HG03575 (cell line): ENCODE results near the gene OR4F17.
"Not testable (repeated sequence)": the region's sequence is repeated elsewhere in the genome, so short reads cannot be mapped to it uniquely, and the experiment has no call there.

ENCODE experiments used
- ATAC-seq: cut with Tn5 transposase; IDR thresholded peaks from one replicate; pipeline ENCODE4 v1.9.1; 2021; ENCODE audit not compliant: unreplicated experiment, insufficient number of reproducible peaks, low FRiP score; ENCODE audit errors: extremely low read depth

OR4F17 gene

GRCh38 chr19:106804-107203, at the start of gene OR4F17:
TSS of gene OR4F17 (plus strand) at chr19:107104. CDS start at chr19:110679, 3,575 bp downstream.
- ATAC-seq, result not testable (repeated sequence)

- ATAC-seq, result not testable (repeated sequence)
Measured at GRCh38 chr19:70793-71192, 36.1 kb upstream of the OR4F17 start.

- ATAC-seq, result not testable (repeated sequence)
Measured at GRCh38 chr19:82864-83263, 24.0 kb upstream of the OR4F17 start.

GRCh38 chr19:83626-84025, 23.3 kb upstream of the OR4F17 start:
- not testable (repeated sequence) for ATAC-seq

- ATAC-seq, result not testable (repeated sequence)
Measured at GRCh38 chr19:90678-91077, 16.2 kb upstream of the OR4F17 start.

- ATAC-seq, result not testable (repeated sequence)
Measured at GRCh38 chr19:94794-95193, 12.1 kb upstream of the OR4F17 start.

GRCh38 chr19:97647-98046, 9.3 kb upstream of the OR4F17 start:
- ATAC-seq, result not testable (repeated sequence)

- ATAC-seq, result not testable (repeated sequence)
Measured at GRCh38 chr19:120443-121140, 13.7 kb downstream of the OR4F17 start.
